ENCODE measurements around the gene AQP12B. TPM values are rescaled to one million over a fixed set of nuclear protein-coding genes. Genes with fewer than 3 reads are reported as not detected.
"Not testable (repeated sequence)": the region's sequence is repeated elsewhere in the genome, so short reads cannot be mapped to it uniquely, and the experiment has no call there.

Gene AQP12B
- total RNA-seq, 3 donors from 2014 or later: not detected

- H3K27ac ChIP-seq; H3K36me3 ChIP-seq; DNase-seq (ENCODE audit: low spot score in 2 of 2); H3K4me1 ChIP-seq; H3K9me3 ChIP-seq; intact Hi-C loops (cut with DNase I; ENCODE audit: low total_unique reads); H3K4me3 ChIP-seq: not testable (repeated sequence)
- peaks cover 0 to 20% of the 10 kb centered on the region in 2 donors for H3K27me3 ChIP-seq
Measured at GRCh38 chr2:240675345-240675744, 7.3 kb downstream of the AQP12B start.

DNA sequence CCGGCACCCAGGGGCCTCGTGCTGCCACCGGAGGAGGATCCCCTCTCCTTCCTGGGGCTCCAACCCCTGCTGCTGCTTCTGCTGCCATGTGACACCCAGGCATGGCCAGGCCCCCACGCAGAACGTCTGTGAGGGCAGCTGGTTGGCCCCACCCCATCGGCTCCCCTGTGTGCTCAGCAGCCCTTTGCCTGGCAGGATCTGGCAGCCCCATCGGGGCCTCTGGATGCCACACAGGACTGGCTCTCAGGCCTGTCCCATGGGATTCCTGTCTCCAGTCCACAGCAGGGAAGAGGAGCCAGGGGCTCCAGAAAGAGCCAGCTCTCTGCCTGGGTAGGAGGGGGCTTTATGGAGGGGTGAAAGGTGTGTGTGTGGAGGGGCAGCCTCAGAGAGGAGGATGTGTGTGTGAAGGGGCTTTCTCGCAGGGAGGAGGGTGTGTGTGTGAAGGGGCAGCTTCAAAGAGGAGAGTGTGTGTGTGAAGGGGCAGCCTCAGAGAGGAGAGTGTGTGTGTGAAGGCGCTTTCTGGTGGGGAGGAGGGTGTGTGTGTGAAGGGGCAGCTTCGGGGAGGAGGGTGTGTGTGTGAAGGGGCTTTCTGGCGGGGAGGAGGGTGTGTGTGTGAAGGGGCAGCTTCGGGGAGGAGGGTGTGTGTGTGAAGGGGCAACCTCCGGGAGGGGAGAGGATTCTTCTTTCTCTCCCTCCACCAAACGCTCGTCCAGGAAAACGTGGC, 8.1 kb downstream of the AQP12B start:
- H3K4me3 ChIP-seq; H3K36me3 ChIP-seq; intact Hi-C loops (cut with DNase I; ENCODE audit: low total_unique reads); H3K9me3 ChIP-seq; H3K4me1 ChIP-seq; DNase-seq (ENCODE audit: low spot score in 2 of 2); H3K27ac ChIP-seq: not testable (repeated sequence)
- peaks cover 0 to 20% of the 10 kb centered on the region in 2 donors for H3K27me3 ChIP-seq

DNA sequence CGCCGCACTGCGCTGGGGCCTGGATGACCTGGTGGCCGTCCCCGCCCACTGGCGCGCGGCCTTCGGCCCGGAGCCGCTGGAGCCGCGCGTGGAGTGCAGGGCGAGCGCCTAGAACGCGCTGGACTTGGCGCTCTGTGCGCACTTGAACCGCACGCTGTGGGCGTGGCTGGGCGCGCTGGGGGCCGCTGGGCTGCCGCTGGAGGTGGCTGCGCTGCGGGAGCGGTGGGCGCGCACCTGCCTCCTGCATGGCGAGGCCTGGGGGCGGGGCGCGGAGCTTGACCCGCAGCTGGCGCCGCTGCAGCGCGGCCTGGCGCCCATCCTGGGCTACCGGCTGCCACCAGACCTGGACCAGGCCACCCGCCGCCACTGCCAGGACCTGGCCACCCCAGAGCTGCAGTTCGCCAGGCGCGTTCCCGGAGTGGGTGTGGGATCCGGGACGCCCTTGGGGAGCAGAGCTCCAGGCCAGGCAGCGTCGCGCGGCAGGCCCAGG, 9.9 kb downstream of the AQP12B start:
- intact Hi-C loops (cut with DNase I; ENCODE audit: low total_unique reads): no loop called here
- no peak overlapping the region for H3K4me3 ChIP-seq
- DNase-seq (ENCODE audit: low spot score in 2 of 2): no peak
- H3K9me3 ChIP-seq: no peaks in the 10 kb centered on the region
- peaks cover 0 to 20% of the 10 kb centered on the region in 2 donors for H3K27me3 ChIP-seq
- no peak overlapping the region for H3K27ac ChIP-seq
- no peaks in the 10 kb centered on the region for H3K36me3 ChIP-seq
- no peaks in the 10 kb centered on the region for H3K4me1 ChIP-seq
- no peak for TF ChIP-seq POLR2AphosphoS5 (IDR thresholded peaks at IDR 0.05)
- no peak for TF ChIP-seq POLR2A (IDR thresholded peaks at IDR 0.05)
- no peak for TF ChIP-seq CTCF (IDR thresholded peaks at IDR 0.05)

DNA sequence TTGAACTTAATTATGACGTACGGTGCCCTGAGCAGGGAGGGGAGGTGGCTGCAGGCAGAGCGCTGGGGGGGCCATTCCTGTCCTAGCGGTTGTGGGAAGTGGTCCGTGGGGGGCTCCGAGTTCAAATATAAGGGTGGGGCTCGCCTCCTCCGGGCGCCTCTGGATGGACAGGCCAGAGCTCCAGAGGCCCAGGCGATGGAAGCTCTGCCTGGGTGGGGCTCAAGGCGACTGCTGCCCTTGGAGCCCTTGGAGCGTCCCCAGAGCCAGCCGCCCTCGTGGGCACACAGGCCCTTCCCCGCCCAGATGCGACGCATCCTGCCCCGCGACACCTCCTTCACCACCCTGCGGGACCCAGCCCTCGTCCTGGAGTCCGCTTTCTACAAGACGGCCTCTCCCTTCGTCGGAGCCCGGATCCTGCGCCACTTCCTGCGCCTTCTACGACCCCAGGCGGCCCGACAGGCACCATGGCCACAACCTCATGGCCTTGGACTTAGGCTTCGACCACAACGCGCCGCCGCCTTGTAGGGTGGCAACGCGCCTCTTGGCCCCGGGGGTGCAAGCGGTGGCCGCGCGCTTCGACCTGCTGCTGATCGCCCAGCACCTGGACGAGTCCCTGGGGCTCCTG, 10.5 kb downstream of the AQP12B start:
- H3K36me3 ChIP-seq: no peaks in the 10 kb centered on the region
- no peaks in the 10 kb centered on the region for H3K9me3 ChIP-seq
- no peak overlapping the region for H3K27ac ChIP-seq
- no peak for DNase-seq (ENCODE audit: low spot score in 2 of 2)
- H3K4me3 ChIP-seq: no peak overlapping the region
- intact Hi-C loops (cut with DNase I; ENCODE audit: low total_unique reads): no loop called here
- no peak for TF ChIP-seq CTCF (IDR thresholded peaks at IDR 0.05)
- no peak for TF ChIP-seq POLR2AphosphoS5 (IDR thresholded peaks at IDR 0.05)
- no peak for TF ChIP-seq POLR2A (IDR thresholded peaks at IDR 0.05)
- H3K4me1 ChIP-seq: no peaks in the 10 kb centered on the region
- H3K27me3 ChIP-seq: peaks cover 0 to 20% of the 10 kb centered on the region in 2 donors

GRCh38 chr2:240670950-240671349, 11.7 kb downstream of the AQP12B start:
- TF ChIP-seq POLR2A (IDR thresholded peaks at IDR 0.05) (no peak), POLR2AphosphoS5 (IDR thresholded peaks at IDR 0.05) (no peak), CTCF (IDR thresholded peaks at IDR 0.05) (no peak)
- Histone ChIP-seq H3K9me3 (no peaks in the 10 kb centered on the region), H3K4me3 (no peak overlapping the region), H3K4me1 (no peaks in the 10 kb centered on the region), H3K27ac (no peak overlapping the region), H3K36me3 (no peaks in the 10 kb centered on the region), H3K27me3 (peaks cover 0 to 20% of the 10 kb centered on the region in 2 donors)
- intact Hi-C loops (cut with DNase I; ENCODE audit: low total_unique reads): no loop called here
- no peak for DNase-seq (ENCODE audit: low spot score in 2 of 2)

DNA sequence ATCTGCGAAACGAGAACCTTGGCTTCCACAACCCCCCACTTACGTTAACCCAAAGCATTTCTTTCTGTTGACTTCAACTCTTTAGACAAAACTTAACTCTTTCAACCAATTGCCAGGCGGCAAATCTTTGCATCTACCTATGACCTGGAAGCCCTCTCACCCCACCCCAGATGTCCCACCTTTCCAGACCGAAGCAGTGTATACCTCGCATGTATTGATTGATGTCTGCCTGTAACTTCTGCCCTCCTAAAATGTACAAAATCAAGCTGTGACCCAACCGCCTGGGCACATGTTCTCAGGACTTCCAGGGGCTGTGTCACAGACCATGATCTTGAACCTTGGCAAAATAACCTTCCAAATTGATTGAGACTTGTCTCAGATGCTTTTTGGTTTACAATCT, 12.3 kb downstream of the AQP12B start:
- TF ChIP-seq POLR2AphosphoS5 (IDR thresholded peaks at IDR 0.05) (no peak), CTCF (IDR thresholded peaks at IDR 0.05) (no peak), POLR2A (IDR thresholded peaks at IDR 0.05) (no peak)

More for the DNA sequence above, 12.3 kb downstream of the AQP12B start:
- H3K36me3 ChIP-seq: no peaks in the 10 kb centered on the region
- intact Hi-C loops (cut with DNase I; ENCODE audit: low total_unique reads): no loop called here
- no peaks in the 10 kb centered on the region for H3K4me1 ChIP-seq
- H3K4me3 ChIP-seq: no peak overlapping the region
- H3K27ac ChIP-seq: no peak overlapping the region
- peaks cover 0 to 20% of the 10 kb centered on the region in 2 donors for H3K27me3 ChIP-seq
- DNase-seq (ENCODE audit: low spot score in 2 of 2): no peak
- no peaks in the 10 kb centered on the region for H3K9me3 ChIP-seq
